Measurements from ENCODE around the gene SDK1. TPM values are rescaled to one million over a fixed set of nuclear protein-coding genes. Genes with fewer than 3 reads are reported as not detected.

Gene SDK1
- total and polyA plus RNA-seq, 2 of the 8 experiments (the other 6 are each of a cell fraction or from before 2014, with no cell fraction given) = 3.3 to 7.2 TPM

DNA sequence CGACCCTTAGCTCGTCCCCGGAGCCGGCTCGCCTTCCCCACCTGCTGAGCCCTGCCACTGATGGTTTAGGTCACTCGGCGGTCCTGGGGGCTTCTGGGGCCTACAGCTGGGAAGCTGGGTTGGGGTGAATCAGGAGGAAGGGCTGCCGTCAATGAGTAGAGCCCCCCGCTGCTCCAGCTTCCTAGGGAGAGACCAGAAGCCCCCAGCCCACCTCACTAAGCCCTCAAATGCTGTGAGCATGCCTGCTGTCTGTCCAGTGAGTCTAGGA is 885.4 kb downstream of the SDK1 start (continued):
- no peak for TF ChIP-seq KDM1A (IDR thresholded peaks at IDR 0.05; ENCODE audit: borderline replicate concordance, low read length)
- TF ChIP-seq, protein P1, sequence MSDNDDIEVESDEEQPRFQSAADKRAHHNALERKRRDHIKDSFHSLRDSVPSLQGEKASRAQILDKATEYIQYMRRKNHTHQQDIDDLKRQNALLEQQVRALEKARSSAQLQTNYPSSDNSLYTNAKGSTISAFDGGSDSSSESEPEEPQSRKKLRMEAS (IDR thresholded peaks at IDR 0.05) = no peak
- no peak for TF ChIP-seq TBP (IDR thresholded peaks at IDR 0.05; ENCODE audit: low read depth, low read length)
- no peak for TF ChIP-seq CBX5 (IDR thresholded peaks at IDR 0.05; ENCODE audit: low read depth, low read length)
- TF ChIP-seq BCL11A (IDR thresholded peaks at IDR 0.05; ENCODE audit: low read depth in 2 of 2, low read length in 2 of 2) = no peak
- TF ChIP-seq RBBP5 (IDR thresholded peaks at IDR 0.05; ENCODE audit: borderline replicate concordance, low read depth, low read length) = no peak
